ENCODE data around the gene OXNAD1. TPM values are rescaled to one million over a fixed set of nuclear protein-coding genes. Genes with fewer than 3 reads are reported as not detected.

Gene OXNAD1
- total and polyA plus RNA-seq, 2 donors (not counting 1 experiment from before 2014, with no cell fraction given): 6.4 to 10.4 TPM

DNA sequence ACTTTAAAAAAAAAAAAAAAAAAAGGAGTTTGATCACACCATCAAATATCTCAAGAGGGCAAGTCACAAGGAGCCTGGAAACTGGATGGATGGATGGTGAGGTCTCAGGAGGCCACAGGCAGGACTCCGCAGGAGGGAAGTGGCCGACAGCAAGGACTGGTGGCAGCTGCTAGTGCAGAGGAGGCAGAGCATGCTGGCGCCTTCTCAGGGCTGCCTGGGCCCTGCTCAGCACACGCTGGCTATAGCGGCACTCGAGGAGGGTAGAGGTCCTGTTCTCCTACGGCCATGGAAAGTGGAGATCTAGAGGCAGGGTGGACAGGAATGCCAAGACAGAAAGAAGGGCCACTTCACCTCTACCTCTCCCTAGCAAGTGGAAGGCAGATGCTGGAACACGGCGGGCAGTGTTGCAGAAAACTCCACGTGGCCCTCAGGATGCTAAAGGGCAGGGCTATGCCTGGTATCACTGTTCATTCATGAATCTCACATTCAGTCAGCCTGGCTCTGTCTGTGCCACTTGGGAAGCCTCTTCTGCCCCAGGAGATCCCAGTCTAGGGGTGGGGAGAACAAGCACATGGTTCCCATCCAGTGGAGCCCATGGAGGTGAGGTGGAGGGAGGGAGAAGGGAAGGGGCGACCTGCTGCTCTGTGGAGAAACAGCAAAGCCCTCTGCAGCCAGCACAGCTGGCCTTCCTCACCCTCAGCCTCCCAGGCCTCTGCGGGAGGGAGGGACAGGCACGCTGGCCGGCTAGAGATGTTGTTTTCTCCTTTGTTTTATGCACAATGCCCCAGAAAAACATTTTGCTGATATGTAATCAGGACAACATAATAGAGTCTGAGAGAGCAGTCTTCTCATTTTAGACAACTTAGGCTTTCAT is 71.0 kb downstream of the OXNAD1 start:
- H4K20me1 ChIP-seq (ENCODE audit: control insufficient read depth, extremely low read depth, insufficient read depth, low read length): no peaks in the 10 kb centered on the region
- no peaks in the 10 kb centered on the region for H3K9me3 ChIP-seq (ENCODE audit: control insufficient read depth, insufficient read depth, low read depth, low read length)
- H3K9ac ChIP-seq (ENCODE audit: insufficient read depth, low read length): no peak overlapping the region
- no peak overlapping the region for H3K27ac ChIP-seq (ENCODE audit: insufficient read depth, low read length)
- TF ChIP-seq, protein P1, sequence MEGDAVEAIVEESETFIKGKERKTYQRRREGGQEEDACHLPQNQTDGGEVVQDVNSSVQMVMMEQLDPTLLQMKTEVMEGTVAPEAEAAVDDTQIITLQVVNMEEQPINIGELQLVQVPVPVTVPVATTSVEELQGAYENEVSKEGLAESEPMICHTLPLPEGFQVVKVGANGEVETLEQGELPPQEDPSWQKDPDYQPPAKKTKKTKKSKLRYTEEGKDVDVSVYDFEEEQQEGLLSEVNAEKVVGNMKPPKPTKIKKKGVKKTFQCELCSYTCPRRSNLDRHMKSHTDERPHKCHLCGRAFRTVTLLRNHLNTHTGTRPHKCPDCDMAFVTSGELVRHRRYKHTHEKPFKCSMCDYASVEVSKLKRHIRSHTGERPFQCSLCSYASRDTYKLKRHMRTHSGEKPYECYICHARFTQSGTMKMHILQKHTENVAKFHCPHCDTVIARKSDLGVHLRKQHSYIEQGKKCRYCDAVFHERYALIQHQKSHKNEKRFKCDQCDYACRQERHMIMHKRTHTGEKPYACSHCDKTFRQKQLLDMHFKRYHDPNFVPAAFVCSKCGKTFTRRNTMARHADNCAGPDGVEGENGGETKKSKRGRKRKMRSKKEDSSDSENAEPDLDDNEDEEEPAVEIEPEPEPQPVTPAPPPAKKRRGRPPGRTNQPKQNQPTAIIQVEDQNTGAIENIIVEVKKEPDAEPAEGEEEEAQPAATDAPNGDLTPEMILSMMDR (conservative IDR thresholded peaks at IDR 0.05 in 1 of 2, IDR thresholded peaks at IDR 0.05 in 1 of 2; ENCODE audit: low read depth in 1 of 2, low read length in 2 of 2): no peak
- TF ChIP-seq EZH2 (IDR thresholded peaks at IDR 0.05; ENCODE audit: low read length, missing control alignments): no peak
- H3K4me1 ChIP-seq (ENCODE audit: control insufficient read depth, extremely low read depth, insufficient read depth, low read length): peaks cover 9% of the 10 kb centered on the region
- H2AFZ ChIP-seq (ENCODE audit: low read length): no peak overlapping the region
- no peak for DNase-seq (ENCODE audit: low read depth in 2 of 2)
- H3K27me3 ChIP-seq (ENCODE audit: control insufficient read depth, insufficient read depth, low read length): no peaks in the 10 kb centered on the region
- H3K79me2 ChIP-seq (ENCODE audit: control insufficient read depth, insufficient read depth, low read length): no peaks in the 10 kb centered on the region
- H3K4me2 ChIP-seq (ENCODE audit: extremely low read depth, insufficient read depth, low read length): no peak overlapping the region
- no peaks in the 10 kb centered on the region for H3K36me3 ChIP-seq (ENCODE audit: control insufficient read depth, insufficient read depth, low read length)
- no peak overlapping the region for H3K4me3 ChIP-seq (replicated peaks in 1 of 4; ENCODE audit: control extremely low read depth in 1 of 4, insufficient read depth in 1 of 4, low read depth in 3 of 4, low read length in 4 of 4)

GRCh38 chr3:16336825-16337224 is 71.8 kb downstream of the OXNAD1 start:
- Histone ChIP-seq H3K9ac (ENCODE audit: insufficient read depth, low read length) (no peak overlapping the region), H3K9me3 (ENCODE audit: control insufficient read depth, insufficient read depth, low read depth, low read length) (no peaks in the 10 kb centered on the region), H3K4me1 (ENCODE audit: control insufficient read depth, extremely low read depth, insufficient read depth, low read length) (peaks cover 9% of the 10 kb centered on the region), H4K20me1 (ENCODE audit: control insufficient read depth, extremely low read depth, insufficient read depth, low read length) (no peaks in the 10 kb centered on the region), H3K4me3 (replicated peaks in 1 of 4; ENCODE audit: control extremely low read depth in 1 of 4, insufficient read depth in 1 of 4, low read depth in 3 of 4, low read length in 4 of 4) (no peak overlapping the region), H3K27ac (ENCODE audit: insufficient read depth, low read length) (no peak overlapping the region), H3K36me3 (ENCODE audit: control insufficient read depth, insufficient read depth, low read length) (no peaks in the 10 kb centered on the region), H2AFZ (ENCODE audit: low read length) (no peak overlapping the region), H3K79me2 (ENCODE audit: control insufficient read depth, insufficient read depth, low read length) (no peaks in the 10 kb centered on the region), H3K27me3 (ENCODE audit: control insufficient read depth, insufficient read depth, low read length) (no peaks in the 10 kb centered on the region), H3K4me2 (ENCODE audit: extremely low read depth, insufficient read depth, low read length) (no peak overlapping the region)
- no peak for TF ChIP-seq EZH2 (IDR thresholded peaks at IDR 0.05; ENCODE audit: low read length, missing control alignments)
- TF ChIP-seq, protein P1 (conservative IDR thresholded peaks at IDR 0.05 in 1 of 2, IDR thresholded peaks at IDR 0.05 in 1 of 2; ENCODE audit: low read depth in 1 of 2, low read length in 2 of 2): no peak
- no peak for DNase-seq (ENCODE audit: low read depth in 2 of 2)

DNA sequence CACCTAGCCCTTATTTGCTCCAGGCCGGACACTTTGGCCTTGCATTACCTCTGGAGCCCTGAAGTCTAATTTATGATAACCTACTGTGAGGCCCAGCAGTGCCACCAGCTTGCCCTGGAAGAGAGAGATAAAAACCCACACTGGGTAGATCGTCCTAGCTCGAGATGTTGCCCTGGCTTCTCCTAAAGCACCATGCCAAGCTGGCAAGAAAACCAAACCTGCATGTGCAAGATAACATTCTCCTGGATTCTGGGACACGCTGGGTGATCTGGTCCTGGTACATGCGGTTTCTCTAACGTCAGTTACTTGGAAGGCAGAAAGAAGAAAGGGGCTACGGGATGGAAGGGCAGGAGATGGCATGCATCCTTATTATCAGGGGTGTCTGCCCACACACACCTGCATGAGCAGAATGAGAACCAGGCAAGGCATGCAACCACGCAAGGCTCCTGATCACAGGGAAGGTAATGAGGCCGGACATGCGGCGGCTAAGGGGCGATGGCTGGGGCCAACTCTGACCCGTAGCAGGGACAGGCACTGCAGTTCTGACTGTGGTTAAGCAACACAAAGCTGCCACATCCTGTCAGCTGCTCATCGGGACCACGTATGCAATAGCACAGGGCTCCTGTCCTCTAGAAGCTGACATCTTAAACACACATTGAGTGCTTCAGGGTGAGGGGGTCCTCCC is 73.0 kb downstream of the OXNAD1 start:
- no peak overlapping the region for H3K4me2 ChIP-seq (ENCODE audit: extremely low read depth, insufficient read depth, low read length)
- H3K4me1 ChIP-seq (ENCODE audit: control insufficient read depth, extremely low read depth, insufficient read depth, low read length): peaks cover 9% of the 10 kb centered on the region
- H3K79me2 ChIP-seq (ENCODE audit: control insufficient read depth, insufficient read depth, low read length): no peaks in the 10 kb centered on the region
- no peaks in the 10 kb centered on the region for H3K9me3 ChIP-seq (ENCODE audit: control insufficient read depth, insufficient read depth, low read depth, low read length)
- H3K4me3 ChIP-seq (replicated peaks in 1 of 4; ENCODE audit: control extremely low read depth in 1 of 4, insufficient read depth in 1 of 4, low read depth in 3 of 4, low read length in 4 of 4): no peak overlapping the region
- DNase-seq (ENCODE audit: low read depth in 2 of 2): no peak
- no peak overlapping the region for H2AFZ ChIP-seq (ENCODE audit: low read length)
- H3K9ac ChIP-seq (ENCODE audit: insufficient read depth, low read length): no peak overlapping the region
- no peaks in the 10 kb centered on the region for H3K27me3 ChIP-seq (ENCODE audit: control insufficient read depth, insufficient read depth, low read length)
- TF ChIP-seq EZH2 (IDR thresholded peaks at IDR 0.05; ENCODE audit: low read length, missing control alignments): no peak
- TF ChIP-seq, protein P1 (conservative IDR thresholded peaks at IDR 0.05 in 1 of 2, IDR thresholded peaks at IDR 0.05 in 1 of 2; ENCODE audit: low read depth in 1 of 2, low read length in 2 of 2): no peak
- H4K20me1 ChIP-seq (ENCODE audit: control insufficient read depth, extremely low read depth, insufficient read depth, low read length): no peaks in the 10 kb centered on the region
- no peak overlapping the region for H3K27ac ChIP-seq (ENCODE audit: insufficient read depth, low read length)
- no peaks in the 10 kb centered on the region for H3K36me3 ChIP-seq (ENCODE audit: control insufficient read depth, insufficient read depth, low read length)
